GM12878 (cell line): ENCODE measurements around the gene DAO. TPM values are rescaled to one million over a fixed set of nuclear protein-coding genes. Genes with fewer than 3 reads are reported as not detected.

ENCODE experiments used
- ATAC-seq: fragments of 200-7000 bp; cut with Tn5 transposase; 3 replicates; pipeline ENCODE4 v1.9.1; 2020; ENCODE audit warnings: mild to moderate bottlenecking, moderate library complexity
- BruUV-seq: library from RNA; stranded (reverse); fragments of 400-500 nt; replicated peaks from 2 replicates; lab custom pipeline; 2021; lab: Mats Ljungman, UMichigan
- CTCF ChIA-PET: fragments of 300-600 bp; sonication (Branson Sonifier 250); formaldehyde crosslinking; extraction: SDS; loops from one replicate; lab custom pipeline; 2021; ENCODE audit warnings: inconsistent platforms; lab: Yijun Ruan, JAX
- POLR2A ChIA-PET: fragments of 350-600 bp; formaldehyde crosslinking; extraction: SDS; loops from one replicate; lab custom pipeline; 2021; ENCODE audit warnings: inconsistent platforms; lab: Charles Lee
- RAD21 ChIA-PET: fragments of 300-600 bp; sonication (Branson Sonifier 250); formaldehyde crosslinking; loops from one replicate; lab custom pipeline; 2023; ENCODE audit warnings: antibody characterized with exemption; ENCODE audit not compliant: unreplicated experiment; lab: Charles Lee
- SMC1A ChIA-PET: fragments of 300-600 bp; sonication (Branson Sonifier 250); formaldehyde crosslinking; loops from one replicate; lab custom pipeline; 2023; ENCODE audit not compliant: unreplicated experiment, uncharacterized antibody; lab: Charles Lee
- DNase-seq: peaks from one replicate; pipeline ENCODE4 v3.0.0-alpha.2; 2011; ENCODE audit warnings: low read depth, low spot score
- FAIRE-seq: peaks from 3 replicates; lab custom pipeline; 2011; peaks lifted over from hg19 to GRCh38; lab: Jason Lieb, UNC
- H2AFZ ChIP-seq: 2 replicates; pipeline ENCODE4 v1.6.0; 2011; ENCODE audit warnings: low read depth, low read length, control low read depth; ENCODE audit not compliant: control insufficient read depth
- H3K27ac ChIP-seq: 2 replicates; pipeline ENCODE4 v1.5.1; 2011; ENCODE audit warnings: control low read depth; ENCODE audit not compliant: control insufficient read depth, insufficient read depth
- H3K27me3 ChIP-seq, 2 experiments: replicated peaks in 1 of 2; 2 replicates each; pipeline versions ENCODE4 v1.6.0 to v1.6.1; 2011; ENCODE audit warnings: low read length in 1 of 2; ENCODE audit not compliant: control insufficient read depth in 2 of 2, insufficient read depth in 2 of 2
- H3K36me3 ChIP-seq, 2 experiments: 2 replicates each; pipeline ENCODE4 v1.5.1; 2011; ENCODE audit warnings: low read length in 1 of 2; ENCODE audit not compliant: control insufficient read depth in 2 of 2, insufficient read depth in 2 of 2
- H3K4me1 ChIP-seq: 2 replicates; pipeline ENCODE4 v1.6.1; 2011; ENCODE audit warnings: mild to moderate bottlenecking, low read length, moderate library complexity, mixed read lengths; ENCODE audit not compliant: control insufficient read depth, insufficient read depth
- H3K4me2 ChIP-seq: 2 replicates; pipeline ENCODE4 v1.6.0; 2011; ENCODE audit warnings: control low read depth; ENCODE audit not compliant: control insufficient read depth, insufficient read depth
- H3K4me3 ChIP-seq: fragments of 200-600 bp; sonication (generic); 2 replicates; pipeline ENCODE4 v1.5.1; 2016
- H3K79me2 ChIP-seq: 2 replicates; pipeline ENCODE4 v1.6.0; 2011; ENCODE audit warnings: low read length; ENCODE audit not compliant: control insufficient read depth, insufficient read depth
- H3K9ac ChIP-seq: 2 replicates; pipeline ENCODE4 v1.8.0; 2011; ENCODE audit warnings: low read length, control low read depth, mixed read lengths; ENCODE audit not compliant: control insufficient read depth, insufficient read depth
- H3K9me3 ChIP-seq: replicated peaks from 3 replicates; pipeline ENCODE4 v1.5.1; 2011; ENCODE audit warnings: mild to moderate bottlenecking, low read length; ENCODE audit not compliant: control insufficient read depth, insufficient read depth
- H4K20me1 ChIP-seq: 2 replicates; pipeline ENCODE4 v1.6.0; 2011; ENCODE audit not compliant: control insufficient read depth, insufficient read depth
- BCL3 ChIP-seq: IDR thresholded peaks from 2 replicates; pipeline ENCODE4 v1.6.1; 2011; ENCODE audit warnings: borderline replicate concordance, low read depth, mild to moderate bottlenecking, moderate library complexity, low read length; ENCODE audit not compliant: insufficient read depth, poor library complexity, severe bottlenecking
- EZH2 ChIP-seq: IDR thresholded peaks from 2 replicates; pipeline ENCODE4 v1.6.1; 2012; ENCODE audit warnings: low read depth, mild to moderate bottlenecking, control low read depth, inconsistent platforms, low read length, borderline replicate concordance; ENCODE audit not compliant: control insufficient read depth
- IKZF2 ChIP-seq, 2 experiments: fragments of 450-650 bp; IDR thresholded peaks; 2 replicates each; pipeline ENCODE4 v1.6.1; 2017; ENCODE audit warnings: mild to moderate bottlenecking in 2 of 2, moderate library complexity in 2 of 2
- POLR2AphosphoS5 ChIP-seq: IDR thresholded peaks from 2 replicates; pipeline ENCODE4 v1.6.1; 2011; ENCODE audit warnings: mild to moderate bottlenecking, low read length, inconsistent platforms
- SPI1 ChIP-seq: IDR thresholded peaks from 2 replicates; pipeline ENCODE4 v1.6.1; 2011; ENCODE audit warnings: low read depth, mild to moderate bottlenecking, low read length, moderate library complexity, borderline replicate concordance; ENCODE audit not compliant: insufficient read depth
- STAT3 ChIP-seq: IDR thresholded peaks from 2 replicates; pipeline ENCODE4 v1.6.1; 2011; ENCODE audit warnings: low read depth, low read length, improper control_type of control experiment
- ZNF274 ChIP-seq: IDR thresholded peaks from one replicate; pipeline ENCODE4 v1.8.0; 2011; ENCODE audit not compliant: insufficient read length, insufficient read depth
- ZNF384 ChIP-seq: IDR thresholded peaks from 2 replicates; pipeline ENCODE4 v1.6.1; 2012; ENCODE audit warnings: low read depth, mild to moderate bottlenecking, low read length, improper control_type of control experiment, borderline replicate concordance
- WGBS: methylation state at CpG from one replicate; pipeline ENCODE4 v1.1.6; 2016; ENCODE audit warnings: low lambda C conversion rate; ENCODE audit not compliant: insufficient replicate concordance, insufficient coverage; ENCODE audit errors: missing lambda C conversion rate; 5-methylcytosine and 5-hydroxymethylcytosine counted together
- in situ Hi-C: fragments of 300-500 bp; cut with MboI; formaldehyde crosslinking; loops from 9 replicates; pipeline ENCODE4 v1.14.3; 2018; ENCODE audit warnings: mixed read lengths
- intact Hi-C: fragments of 100-400 bp; cut with micrococcal nuclease; formaldehyde crosslinking; loops from one replicate; pipeline ENCODE4 v1.14.2; 2022; ENCODE audit not compliant: unreplicated experiment
- polyA plus RNA-seq, 11 experiments: library from polyadenylated mRNA; depleted of rRNA in 4 of 11; unstranded in 6 of 11; stranded (reverse) in 5 of 11; fragments of >200 nt; fragmentation: Nextera tagmentation in 4 of 11; fragmentation: Illumina TruSeq in 1 of 11; extraction: Ambion mirVana in 4 of 11; extraction: Trizol in 1 of 11; gene quantifications; 1 replicate in 1 of 11; 2 replicates in 10 of 11; pipeline versions ENCODE4 v1.2.1 to v1.2.3, GENCODE V29; 2011 to 2016; ENCODE audit warnings: inconsistent platforms in 2 of 11, missing spikeins in 2 of 11, low read depth in 1 of 11
- total RNA-seq, 4 experiments: library from RNA; depleted of rRNA in 3 of 4; stranded (reverse); fragments of >200 nt in 3 of 4; fragmentation: Illumina TruSeq in 1 of 4; extraction: Trizol in 1 of 4; gene quantifications; 2 replicates each; pipeline versions ENCODE4 v1.2.1 to v1.2.3, GENCODE V29; 2013 to 2021

DAO gene
- total and polyA plus RNA-seq, 10 of the 15 experiments (the other 5 are each of a cell fraction or from before 2014, with no cell fraction given), result 0.15 TPM; not detected in 9

- TF ChIP-seq BCL3 (no peak), EZH2 (no peak), ZNF274 (no peak)
- Histone ChIP-seq H2AFZ (no peak overlapping the region), H3K79me2 (no peaks in the 10 kb centered on the region), H3K9ac (no peak overlapping the region), H3K36me3 (no peaks in the 10 kb centered on the region), H4K20me1 (no peaks in the 10 kb centered on the region), H3K27ac (no peak overlapping the region), H3K4me3 (no peak overlapping the region), H3K4me1 (peaks cover 6% of the 10 kb centered on the region; the same call in 1 of the 2 replicates), H3K4me2 (no peak overlapping the region), H3K9me3 (no peaks in the 10 kb centered on the region), H3K27me3 (no peaks in the 10 kb centered on the region)
- WGBS, result 72% methylated on average over 8 of the region's 8 CpGs
- ChIA-PET POLR2A (no interaction called here), CTCF (no interaction called here), SMC1A (no interaction called here), RAD21 (interaction anchor here (1.1 kb wide), 1 partner anchor 11 kb away, joined by 4 read pairs; no protein-coding TSS in a partner anchor)
- FAIRE-seq (no peak), ATAC-seq (no peak), DNase-seq (no peak)
- in situ Hi-C loops, result no loop called here
- intact Hi-C loops, result no loop called here
- no TSS peak for BruUV-seq
These were observed 48.8 kb downstream of the DAO start for GRCh38 chr12:108928695-108929094.

GRCh38 chr12:108930155-108930554 lies 50.3 kb downstream of the DAO start:
- Histone ChIP-seq H3K9me3 (no peaks in the 10 kb centered on the region; the same call in 2 of the 3 replicates), H3K9ac (no peak overlapping the region), H3K4me2 (peak overlapping the region; percentile 12; the same call in 1 of the 2 replicates), H4K20me1 (no peaks in the 10 kb centered on the region), H3K4me3 (no peak overlapping the region), H3K27ac (no peak overlapping the region), H3K79me2 (no peaks in the 10 kb centered on the region), H2AFZ (no peak overlapping the region; the same call in 1 of the 2 replicates), H3K36me3 (no peaks in the 10 kb centered on the region), H3K27me3 (no peaks in the 10 kb centered on the region), H3K4me1 (peaks cover 19% of the 10 kb centered on the region)
- in situ Hi-C loops (no loop called here), intact Hi-C loops (no loop called here)
- WGBS, result 9% methylated on average over 5 of the region's 5 CpGs
- peak; percentile 96 for ATAC-seq
- DNase-seq, result peak; percentile 35
- RAD21 ChIA-PET, result interaction anchor here (0.5 to 0.7 kb wide), 4 partner anchors 24 to 206 kb away, joined by 3 to 4 read pairs (median 3); no protein-coding TSS in a partner anchor
- CTCF ChIA-PET, result interaction anchor here (0.8 to 1.1 kb wide), 4 partner anchors 17 to 162 kb away, joined by 4 to 6 read pairs (median 4); no protein-coding TSS in a partner anchor
- BruUV-seq, result no TSS peak
- POLR2A ChIA-PET, result interaction anchor here (0.6 to 0.7 kb wide), 8 partner anchors 21 to 779 kb away, joined by 3 to 6 read pairs (median 4); no protein-coding TSS in a partner anchor
- TF ChIP-seq POLR2AphosphoS5, result no peak
- TF ChIP-seq IKZF2 (IDR thresholded peaks at IDR 0.05), result no peak
- peak; percentile 75 for TF ChIP-seq ZNF384
- TF ChIP-seq SPI1, result peak; percentile 63; the same call in 1 of the 2 replicates
- TF ChIP-seq STAT3, result no peak
- no peak for TF ChIP-seq BCL3
- FAIRE-seq, result peak; percentile 27
- SMC1A ChIA-PET, result interaction anchor here (0.5 to 1.7 kb wide), 4 partner anchors 112 to 374 kb away, joined by 3 to 4 read pairs (median 4); no protein-coding TSS in a partner anchor
